DND-41 (cell line): ENCODE data around the gene DNM2.

ENCODE experiments used
- ATAC-seq: fragments of 200-7000 bp; cut with Tn5 transposase; 3 replicates; pipeline ENCODE4 v1.9.1; 2021; ENCODE audit warnings: low read depth; ENCODE audit not compliant: insufficient read depth
- DNase-seq: peaks from one replicate; pipeline ENCODE4 v3.0.0-alpha.2; 2020
- H2AFZ ChIP-seq: 2 replicates; pipeline ENCODE4 v1.6.0; 2012; ENCODE audit warnings: low read depth, low read length
- H3K27ac ChIP-seq: 2 replicates; pipeline ENCODE4 v1.5.1; 2012; ENCODE audit warnings: low read length, inconsistent platforms
- H3K27me3 ChIP-seq: fragments of 200-600 bp; sonication (generic); 2 replicates; pipeline ENCODE4 v1.6.0; 2012; ENCODE audit warnings: low read length, mild to moderate bottlenecking, inconsistent platforms; ENCODE audit not compliant: insufficient read depth, poor library complexity
- H3K36me3 ChIP-seq: 2 replicates; pipeline ENCODE4 v1.5.1; 2012; ENCODE audit warnings: low read length, inconsistent platforms; ENCODE audit not compliant: insufficient read depth
- H3K4me1 ChIP-seq: 2 replicates; pipeline ENCODE4 v1.5.1; 2012; ENCODE audit warnings: mild to moderate bottlenecking, low read length; ENCODE audit not compliant: insufficient read depth
- H3K4me2 ChIP-seq: 2 replicates; pipeline ENCODE4 v1.6.0; 2012; ENCODE audit warnings: mild to moderate bottlenecking, moderate library complexity, low read length, inconsistent platforms; ENCODE audit not compliant: insufficient read depth
- H3K4me3 ChIP-seq, 2 experiments: fragments of 200-600 bp in 1 of 2; shearing (Covaris generic) in 1 of 2; 2 replicates each; pipeline ENCODE4 v1.5.1; 2012 to 2016; ENCODE audit warnings: inconsistent platforms in 2 of 2, low read length in 2 of 2, mild to moderate bottlenecking in 2 of 2, low read depth in 1 of 2, moderate library complexity in 1 of 2
- H3K79me2 ChIP-seq: 2 replicates; pipeline ENCODE4 v1.6.0; 2012; ENCODE audit warnings: low read length, inconsistent platforms; ENCODE audit not compliant: insufficient read depth
- H3K9ac ChIP-seq: 2 replicates; pipeline ENCODE4 v1.6.0; 2012; ENCODE audit warnings: low read depth, mild to moderate bottlenecking, inconsistent platforms, low read length, moderate library complexity
- H3K9me3 ChIP-seq: 2 replicates; pipeline ENCODE4 v1.5.1; 2012; ENCODE audit warnings: low read length, moderate library complexity, mild to moderate bottlenecking, inconsistent platforms; ENCODE audit not compliant: insufficient read depth, severe bottlenecking
- H4K20me1 ChIP-seq: 2 replicates; pipeline ENCODE4 v1.6.0; 2012; ENCODE audit warnings: low read length; ENCODE audit not compliant: insufficient read depth
- EZH2 ChIP-seq: IDR thresholded peaks from 3 replicates; pipeline ENCODE4 v1.6.1; 2012; ENCODE audit warnings: borderline replicate concordance, low read depth, mild to moderate bottlenecking, moderate library complexity, low read length, inconsistent platforms; ENCODE audit not compliant: severe bottlenecking
- TF ChIP-seq, protein P1 (sequence below): IDR thresholded peaks from 2 replicates; pipeline ENCODE4 v1.5.1; 2012; ENCODE audit warnings: borderline replicate concordance, low read length, moderate library complexity, mild to moderate bottlenecking; ENCODE audit not compliant: poor library complexity, severe bottlenecking; ENCODE audit errors: extremely low read depth

Gene DNM2

GRCh38 chr19:10717356-10718204, at the start of gene DNM2:
TSS of gene DNM2 (plus strand) at chr19:10718079. CDS start at chr19:10718243, 164 bp downstream.
- no peak for TF ChIP-seq EZH2
- TF ChIP-seq, protein P1, sequence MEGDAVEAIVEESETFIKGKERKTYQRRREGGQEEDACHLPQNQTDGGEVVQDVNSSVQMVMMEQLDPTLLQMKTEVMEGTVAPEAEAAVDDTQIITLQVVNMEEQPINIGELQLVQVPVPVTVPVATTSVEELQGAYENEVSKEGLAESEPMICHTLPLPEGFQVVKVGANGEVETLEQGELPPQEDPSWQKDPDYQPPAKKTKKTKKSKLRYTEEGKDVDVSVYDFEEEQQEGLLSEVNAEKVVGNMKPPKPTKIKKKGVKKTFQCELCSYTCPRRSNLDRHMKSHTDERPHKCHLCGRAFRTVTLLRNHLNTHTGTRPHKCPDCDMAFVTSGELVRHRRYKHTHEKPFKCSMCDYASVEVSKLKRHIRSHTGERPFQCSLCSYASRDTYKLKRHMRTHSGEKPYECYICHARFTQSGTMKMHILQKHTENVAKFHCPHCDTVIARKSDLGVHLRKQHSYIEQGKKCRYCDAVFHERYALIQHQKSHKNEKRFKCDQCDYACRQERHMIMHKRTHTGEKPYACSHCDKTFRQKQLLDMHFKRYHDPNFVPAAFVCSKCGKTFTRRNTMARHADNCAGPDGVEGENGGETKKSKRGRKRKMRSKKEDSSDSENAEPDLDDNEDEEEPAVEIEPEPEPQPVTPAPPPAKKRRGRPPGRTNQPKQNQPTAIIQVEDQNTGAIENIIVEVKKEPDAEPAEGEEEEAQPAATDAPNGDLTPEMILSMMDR = peak; percentile 93
- DNase-seq = peak; percentile 99
- Histone ChIP-seq H2AFZ (peak within 1 kb of the TSS; percentile 97), H3K79me2 (peaks cover 47% of the 10 kb centered on the region), H3K9ac (peak within 1 kb of the TSS; percentile 95), H3K27me3 (no peaks in the 10 kb centered on the region), H3K4me2 (peak within 1 kb of the TSS; percentile 97), H3K9me3 (no peaks in the 10 kb centered on the region), H3K4me3 (peak within 1 kb of the TSS; percentile 71 to 95; a peak in 3 of 4 replicates), H3K27ac (peak within 1 kb of the TSS; percentile 94), H4K20me1 (peaks cover 43% of the 10 kb centered on the region), H3K4me1 (peaks cover 38% of the 10 kb centered on the region), H3K36me3 (peaks cover 45% of the 10 kb centered on the region)
- peak; percentile 87 for ATAC-seq

DNA sequence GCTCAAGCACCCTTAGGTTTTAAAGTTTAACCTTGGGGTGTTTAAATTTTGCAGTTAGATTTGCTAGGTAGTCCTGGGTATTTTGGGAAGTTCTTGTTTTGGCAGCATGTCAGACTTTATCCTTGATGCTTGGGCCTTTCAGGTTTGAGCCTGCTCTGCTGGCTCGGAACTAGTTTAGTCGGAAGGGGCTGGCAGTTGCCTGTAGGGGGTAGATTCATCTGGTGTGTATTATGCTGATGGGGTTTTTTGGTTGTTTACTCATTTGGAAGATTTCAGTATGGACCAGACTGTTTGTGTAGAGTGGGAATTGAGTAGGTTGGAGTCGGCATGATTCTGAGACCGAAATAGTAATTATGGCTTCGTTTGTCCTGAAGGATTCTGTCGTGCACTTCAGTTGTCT, 48.6 kb upstream of the DNM2 start:
- Histone ChIP-seq H3K4me3 (no peak overlapping the region), H3K79me2 (peaks cover 100% of the 10 kb centered on the region), H3K27me3 (no peaks in the 10 kb centered on the region), H3K4me1 (no peaks in the 10 kb centered on the region), H4K20me1 (peaks cover 92% of the 10 kb centered on the region), H3K36me3 (peaks cover 82% of the 10 kb centered on the region), H3K9me3 (no peaks in the 10 kb centered on the region), H2AFZ (no peak overlapping the region), H3K4me2 (no peak overlapping the region), H3K27ac (no peak overlapping the region), H3K9ac (no peak overlapping the region)
- TF ChIP-seq, protein P1 = no peak
- no peak for TF ChIP-seq EZH2
- DNase-seq (no peak), ATAC-seq (no peak)

DNA sequence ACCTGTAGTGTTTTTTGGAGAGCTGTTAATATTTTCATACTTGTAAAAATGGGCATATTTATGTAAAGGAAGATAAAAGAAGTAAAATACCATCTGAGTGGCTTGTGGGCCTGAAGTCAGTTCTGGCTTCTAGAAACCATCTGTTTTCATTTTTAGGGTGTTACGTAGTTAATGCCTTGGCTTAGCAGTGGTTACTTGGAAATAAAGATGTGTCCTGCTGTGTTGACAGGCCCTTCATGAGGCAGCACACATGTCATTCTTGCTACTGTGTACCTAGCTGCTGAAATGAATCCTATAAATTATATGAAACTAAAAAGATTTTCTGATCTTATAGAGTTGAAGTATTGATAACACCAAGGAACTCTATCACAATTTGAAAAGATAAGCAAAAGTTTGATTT, 47.7 kb upstream of the DNM2 start:
- Histone ChIP-seq H3K36me3 (peaks cover 89% of the 10 kb centered on the region), H3K27me3 (no peaks in the 10 kb centered on the region), H3K4me2 (no peak overlapping the region), H3K9me3 (no peaks in the 10 kb centered on the region), H3K4me1 (no peaks in the 10 kb centered on the region), H3K27ac (no peak overlapping the region), H3K9ac (no peak overlapping the region), H4K20me1 (peaks cover 92% of the 10 kb centered on the region), H3K79me2 (peaks cover 100% of the 10 kb centered on the region), H3K4me3 (no peak overlapping the region), H2AFZ (no peak overlapping the region)
- TF ChIP-seq EZH2 = no peak
- TF ChIP-seq, protein P1 = no peak
- ATAC-seq = no peak
- no peak for DNase-seq
